CD4-positive, alpha-beta T cell treated with Interleukin-6 at 100 ng/mL for 8 hours (primary cell): ENCODE measurements around the gene KRT75.
"Not testable (repeated sequence)": the region's sequence is repeated elsewhere in the genome, so short reads cannot be mapped to it uniquely, and the experiment has no call there.

Experiments
- DNase-seq: peaks from one replicate; pipeline ENCODE4 v3.0.0-alpha.2; 2020; ENCODE audit warnings: mixed read lengths, low spot score

KRT75 gene

GRCh38 chr12:52415870-52416750, 18.1 kb downstream of the KRT75 start:
- DNase-seq, result no peak

GRCh38 chr12:52414936-52415335, 19.2 kb downstream of the KRT75 start:
- DNase-seq, result no peak

- no peak for DNase-seq
Observed at GRCh38 chr12:52413782-52414345, 20.3 kb downstream of the KRT75 start.

DNA sequence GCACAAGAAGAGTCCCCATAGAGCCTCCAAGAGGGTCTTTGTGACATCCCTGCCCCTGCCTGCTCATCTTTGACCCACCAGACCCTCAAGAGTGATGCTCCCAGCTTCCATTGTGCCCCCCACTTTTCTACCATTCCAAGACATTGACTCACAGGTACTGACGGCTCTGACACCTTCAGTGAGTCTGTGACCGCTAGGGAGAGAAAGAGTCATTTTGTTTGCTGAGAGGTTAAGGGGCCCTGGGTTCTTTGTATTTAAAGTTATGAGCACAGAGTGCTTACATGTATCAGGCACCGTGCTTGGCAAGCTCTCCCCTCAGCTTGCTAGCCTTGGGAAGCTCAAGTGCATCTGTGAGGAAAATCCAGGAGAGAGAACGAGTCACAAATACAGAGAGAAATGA, 21.0 kb downstream of the KRT75 start:
- no peak for DNase-seq

DNA sequence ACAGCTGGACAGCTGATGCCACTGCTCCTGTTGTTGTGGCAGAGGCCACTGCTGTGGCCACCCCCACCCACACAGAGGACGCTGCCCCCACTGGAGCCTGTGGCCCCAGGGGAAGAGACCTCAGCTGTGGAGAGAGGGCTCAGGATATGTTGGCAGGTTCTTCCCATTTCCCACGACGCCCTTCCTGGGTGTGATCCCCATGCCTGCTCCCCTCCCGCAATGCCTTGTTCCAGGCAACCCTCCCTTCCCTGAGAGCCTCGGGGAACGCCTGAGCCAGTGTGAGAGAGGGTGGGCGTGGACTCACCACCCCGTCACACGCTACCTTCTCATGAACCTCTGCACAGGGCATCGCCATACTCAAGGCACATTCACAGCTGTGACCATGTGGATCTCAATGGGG, 22.4 kb downstream of the KRT75 start:
- no peak for DNase-seq

GRCh38 chr12:52410589-52411248, 23.5 kb downstream of the KRT75 start:
- not testable (repeated sequence) for DNase-seq

DNA sequence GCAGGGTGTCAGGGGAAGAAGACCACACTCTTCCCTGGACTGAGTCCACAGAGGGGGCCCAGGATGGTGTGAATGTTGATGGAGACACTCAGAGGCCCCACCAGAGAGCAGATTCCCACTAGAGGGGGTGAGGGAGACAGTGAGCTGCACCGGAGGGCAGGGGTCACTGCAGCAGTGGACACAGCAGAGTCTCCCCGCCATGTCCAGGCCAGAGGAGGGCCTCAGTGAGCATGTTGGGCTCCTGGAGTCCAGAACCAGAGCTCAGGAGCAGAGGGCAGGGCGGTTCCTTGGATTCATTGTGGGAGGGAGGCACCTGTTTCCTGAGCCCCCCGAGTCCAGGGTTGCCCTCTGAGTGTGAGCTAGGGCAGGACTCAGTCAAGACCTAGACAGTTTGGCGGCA, 26.3 kb downstream of the KRT75 start:
- no peak for DNase-seq

GRCh38 chr12:52405922-52406385, 28.2 kb downstream of the KRT75 start, which contains the start of gene KRT82:
KRT82 (minus strand) TSS chr12:52406335; CDS start chr12:52406277, 58 bp downstream.
- no peak for DNase-seq

- DNase-seq, result no peak
Observed at GRCh38 chr12:52404951-52405350, 29.2 kb downstream of the KRT75 start.

DNA sequence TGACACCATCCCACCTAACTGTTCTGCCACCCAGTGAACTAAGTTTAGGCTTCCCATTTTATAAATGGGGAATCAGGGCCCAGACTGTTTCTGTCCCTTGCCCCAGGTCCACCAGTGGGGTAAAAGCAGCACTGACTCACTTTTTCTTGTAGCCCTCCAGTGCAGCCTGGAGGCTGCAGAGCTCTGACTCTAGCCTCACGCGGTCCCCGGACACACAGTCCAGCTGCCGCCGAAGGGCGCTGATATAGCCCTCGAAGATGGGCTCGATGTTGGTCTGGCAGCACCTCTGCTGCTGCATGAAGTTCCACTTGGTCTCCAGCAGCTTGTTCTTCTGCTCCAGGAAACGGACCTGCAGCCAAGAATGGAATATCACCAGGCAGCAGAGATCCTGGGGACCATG, 30.6 kb downstream of the KRT75 start:
- DNase-seq, result no peak

- no peak for DNase-seq
Observed at GRCh38 chr12:52402873-52403540, 31.2 kb downstream of the KRT75 start.

GRCh38 chr12:52402377-52402776, 31.8 kb downstream of the KRT75 start:
- no peak for DNase-seq

GRCh38 chr12:52401926-52402325, 32.2 kb downstream of the KRT75 start:
- no peak for DNase-seq

DNA sequence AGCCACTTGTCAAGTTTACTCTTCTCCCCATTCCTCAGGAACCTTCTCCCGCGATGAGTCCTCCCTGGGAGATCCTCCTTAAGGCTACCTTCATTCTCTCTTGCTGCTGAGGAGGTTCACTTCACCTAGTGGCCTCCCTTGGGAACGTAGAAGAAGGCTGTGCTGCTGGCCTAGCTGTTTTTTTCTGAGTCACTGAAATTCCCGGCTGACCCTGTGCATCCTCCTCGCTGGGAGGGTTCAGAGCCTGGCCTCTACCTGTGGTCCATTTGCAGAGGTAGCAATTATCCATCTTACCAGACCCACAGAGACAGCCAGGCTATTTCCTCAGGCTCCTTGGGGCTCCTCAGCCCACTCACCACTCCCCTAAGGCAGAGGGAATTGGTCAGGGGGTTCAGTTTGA, 32.6 kb downstream of the KRT75 start:
- no peak for DNase-seq

- DNase-seq, result no peak
Observed at GRCh38 chr12:52400906-52401305, 33.3 kb downstream of the KRT75 start.

GRCh38 chr12:52399756-52400155, 34.4 kb downstream of the KRT75 start:
- DNase-seq, result no peak

DNA sequence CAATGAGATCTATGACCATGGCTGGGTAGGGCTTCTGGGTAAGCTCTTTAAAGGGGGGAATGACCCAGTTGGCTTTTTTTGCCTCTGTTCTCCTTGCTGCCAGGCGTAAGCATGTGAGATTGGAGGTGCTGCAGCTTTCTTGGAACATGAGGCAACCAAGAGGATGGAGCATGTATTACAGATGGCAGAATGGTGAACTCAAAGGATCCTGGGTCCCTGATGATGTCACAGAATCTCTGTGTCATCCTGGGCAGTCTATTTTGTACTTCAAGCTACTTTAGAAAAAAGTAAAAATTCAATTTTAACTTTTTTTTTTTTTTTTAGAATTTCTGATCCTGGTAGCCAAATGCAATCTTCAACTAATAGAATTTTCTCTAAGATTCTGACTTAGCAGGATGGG, 36.0 kb downstream of the KRT75 start:
- DNase-seq, result no peak

DNA sequence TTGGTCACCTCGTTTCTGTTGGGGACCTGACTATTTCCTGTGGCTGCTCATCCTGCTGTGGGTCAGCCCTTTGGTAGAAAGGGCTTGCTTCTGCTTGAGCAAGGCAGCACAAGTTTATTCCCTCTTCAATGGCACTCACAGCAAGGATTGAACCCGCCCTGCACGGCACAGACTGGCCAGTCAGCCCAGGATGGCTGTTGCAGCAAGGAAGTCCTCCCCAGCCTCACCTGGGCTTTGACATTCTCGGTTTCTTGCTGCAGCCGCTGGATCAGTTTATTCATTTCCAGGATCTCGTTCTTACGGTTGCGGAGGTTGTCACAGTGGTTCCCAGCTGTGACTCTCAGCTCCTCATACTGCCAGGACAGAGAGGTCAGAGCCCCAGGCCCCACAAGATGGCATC, 37.5 kb downstream of the KRT75 start:
- no peak for DNase-seq

DNA sequence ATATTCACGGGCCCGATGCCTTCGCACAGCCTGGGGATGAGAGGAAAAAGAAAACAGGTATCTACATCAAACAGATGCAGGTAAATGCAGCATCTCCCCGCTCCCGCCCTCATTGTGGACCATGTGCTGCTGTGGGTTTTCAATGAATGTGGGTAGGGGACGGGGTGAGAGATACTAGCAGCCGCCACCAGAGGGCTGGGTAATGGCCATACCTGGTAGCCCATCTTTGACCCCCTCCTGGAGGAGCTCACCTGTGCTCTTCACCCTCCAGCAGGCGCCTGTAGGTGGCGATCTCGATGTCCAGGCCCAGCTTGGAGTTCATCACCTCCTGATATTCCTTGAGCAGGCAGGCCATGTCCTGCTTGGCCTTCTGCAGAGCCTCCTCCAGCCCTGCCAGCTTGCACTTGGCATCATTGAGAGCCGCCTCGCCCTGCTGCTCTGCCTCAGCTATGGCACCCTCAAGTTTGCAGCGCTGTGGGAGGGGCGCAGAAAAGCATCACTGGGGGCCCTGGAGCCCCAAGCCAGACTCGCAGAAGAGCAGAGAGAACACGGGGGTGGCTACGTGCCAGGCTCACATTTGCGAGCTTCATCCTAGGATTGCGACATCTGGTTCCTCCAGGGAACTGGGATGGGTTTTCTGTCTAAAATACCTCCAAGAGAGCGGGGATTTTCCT, 38.3 kb downstream of the KRT75 start:
- no peak for DNase-seq

- no peak for DNase-seq
Observed at GRCh38 chr12:52394836-52395405, 39.2 kb downstream of the KRT75 start.

- no peak for DNase-seq
Observed at GRCh38 chr12:52392465-52393007, 41.6 kb downstream of the KRT75 start.
